Fibroblast of lung (primary cell): ENCODE data around the gene CEP152. TPM values are rescaled to one million over a fixed set of nuclear protein-coding genes. Genes with fewer than 3 reads are reported as not detected.
A peak's percentile ranks its signal among the peaks of the same experiment; 100 is the strongest.

Experiments used
- DNase-seq, 2 donors: peaks; one replicate each; pipeline versions ENCODE4 v3.0.0 to v3.0.0-alpha.2; 2010; ENCODE audit warnings: low read depth in 2 of 2
- H2AFZ ChIP-seq: 2 replicates; pipeline ENCODE4 v1.5.1; 2012; ENCODE audit warnings: low read length, control low read depth, inconsistent platforms
- H3K27ac ChIP-seq: 2 replicates; pipeline ENCODE4 v1.5.1; 2011; ENCODE audit warnings: low read length, control low read depth; ENCODE audit not compliant: insufficient read depth
- H3K27me3 ChIP-seq: 2 replicates; pipeline ENCODE4 v1.5.1; 2011; ENCODE audit warnings: mild to moderate bottlenecking, low read length; ENCODE audit not compliant: control insufficient read depth, insufficient read depth
- H3K36me3 ChIP-seq: 2 replicates; pipeline ENCODE4 v1.5.1; 2011; ENCODE audit warnings: low read length; ENCODE audit not compliant: control insufficient read depth, insufficient read depth
- H3K4me1 ChIP-seq: 2 replicates; pipeline ENCODE4 v1.5.1; 2011; ENCODE audit warnings: low read length; ENCODE audit not compliant: control insufficient read depth, insufficient read depth; ENCODE audit errors: extremely low read depth
- H3K4me2 ChIP-seq: 2 replicates; pipeline ENCODE4 v1.5.1; 2011; ENCODE audit warnings: low read length, control low read depth; ENCODE audit not compliant: insufficient read depth; ENCODE audit errors: extremely low read depth
- H3K4me3 ChIP-seq, 4 experiments: fragments of 200-600 bp in 1 of 4; sonication (generic) in 1 of 4; replicated peaks in 1 of 4; 2 replicates each; pipeline ENCODE4 v1.5.1; 2011 to 2016; ENCODE audit warnings: low read length in 4 of 4, low read depth in 3 of 4, mild to moderate bottlenecking in 3 of 4, control low read depth in 2 of 4, inconsistent platforms in 1 of 4, mixed read lengths in 1 of 4; ENCODE audit not compliant: insufficient read depth in 1 of 4; ENCODE audit errors: control extremely low read depth in 1 of 4
- H3K79me2 ChIP-seq: 2 replicates; pipeline ENCODE4 v1.5.1; 2012; ENCODE audit warnings: mild to moderate bottlenecking, low read length, inconsistent platforms; ENCODE audit not compliant: control insufficient read depth, insufficient read depth
- H3K9ac ChIP-seq: 2 replicates; pipeline ENCODE4 v1.5.1; 2011; ENCODE audit warnings: mild to moderate bottlenecking, low read length, control low read depth; ENCODE audit not compliant: insufficient read depth
- H3K9me3 ChIP-seq: 2 replicates; pipeline ENCODE4 v1.5.1; 2012; ENCODE audit warnings: low read depth, low read length; ENCODE audit not compliant: control insufficient read depth, insufficient read depth
- H4K20me1 ChIP-seq: 2 replicates; pipeline ENCODE4 v1.5.1; 2011; ENCODE audit warnings: low read length; ENCODE audit not compliant: control insufficient read depth, insufficient read depth; ENCODE audit errors: extremely low read depth
- EZH2 ChIP-seq: IDR thresholded peaks from 2 replicates; pipeline ENCODE4 v1.5.1; 2012; ENCODE audit warnings: low read length, control low read depth, mild to moderate bottlenecking; ENCODE audit errors: missing control alignments
- polyA plus RNA-seq, 2 donors: library from polyadenylated mRNA; depleted of rRNA in 1 of 2; stranded (reverse) in 1 of 2; unstranded in 1 of 2; fragments of >200 nt; gene quantifications; 2 replicates each; pipeline ENCODE4 v1.2.1, GENCODE V29; 2011 to 2012; ENCODE audit warnings: missing spikeins in 1 of 2
- total RNA-seq: library from RNA; depleted of rRNA; stranded (reverse); fragments of >200 nt; gene quantifications from 2 replicates; pipeline ENCODE4 v1.2.1, GENCODE V29; 2014
- TF ChIP-seq, protein P1 (sequence below), 2 donors: IDR thresholded peaks in 1 of 2; conservative IDR thresholded peaks in 1 of 2; 1 replicate in 1 of 2; 2 replicates in 1 of 2; pipeline ENCODE4 v1.5.1; 2011 to 2012; ENCODE audit warnings: low read length in 2 of 2, control low read depth in 1 of 2, inconsistent platforms in 1 of 2, low read depth in 1 of 2, mild to moderate bottlenecking in 1 of 2

Gene CEP152
- total and polyA plus RNA-seq, 2 donors (not counting 1 experiment from before 2014, with no cell fraction given) = 0.72 to 7.8 TPM

DNA sequence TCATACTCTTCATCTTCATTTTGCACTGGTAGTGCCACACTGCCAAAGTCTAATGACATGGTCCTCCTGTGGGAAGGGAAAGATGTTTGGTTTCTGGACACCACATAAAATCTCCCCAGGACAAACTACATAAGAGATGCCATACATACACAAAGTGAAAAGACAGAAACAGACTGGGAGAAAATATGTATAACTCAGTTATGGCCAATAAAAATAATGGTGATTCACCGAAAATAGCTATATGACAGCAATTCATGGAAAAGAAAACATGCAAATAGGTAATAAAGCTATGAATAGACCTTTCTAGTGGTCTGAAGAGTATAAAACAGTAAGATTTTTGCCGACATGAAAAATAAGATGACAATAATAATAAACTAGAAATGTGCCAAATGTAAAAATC lies 5.3 kb downstream of the CEP152 start:
- H3K79me2 ChIP-seq = peaks cover 41% of the 10 kb centered on the region
- DNase-seq = no peak
- H3K27me3 ChIP-seq = no peaks in the 10 kb centered on the region
- H3K36me3 ChIP-seq = no peaks in the 10 kb centered on the region
- H3K9ac ChIP-seq = no peak overlapping the region
- peaks cover 12% of the 10 kb centered on the region for H3K4me1 ChIP-seq
- TF ChIP-seq EZH2 = no peak
- TF ChIP-seq, protein P1, sequence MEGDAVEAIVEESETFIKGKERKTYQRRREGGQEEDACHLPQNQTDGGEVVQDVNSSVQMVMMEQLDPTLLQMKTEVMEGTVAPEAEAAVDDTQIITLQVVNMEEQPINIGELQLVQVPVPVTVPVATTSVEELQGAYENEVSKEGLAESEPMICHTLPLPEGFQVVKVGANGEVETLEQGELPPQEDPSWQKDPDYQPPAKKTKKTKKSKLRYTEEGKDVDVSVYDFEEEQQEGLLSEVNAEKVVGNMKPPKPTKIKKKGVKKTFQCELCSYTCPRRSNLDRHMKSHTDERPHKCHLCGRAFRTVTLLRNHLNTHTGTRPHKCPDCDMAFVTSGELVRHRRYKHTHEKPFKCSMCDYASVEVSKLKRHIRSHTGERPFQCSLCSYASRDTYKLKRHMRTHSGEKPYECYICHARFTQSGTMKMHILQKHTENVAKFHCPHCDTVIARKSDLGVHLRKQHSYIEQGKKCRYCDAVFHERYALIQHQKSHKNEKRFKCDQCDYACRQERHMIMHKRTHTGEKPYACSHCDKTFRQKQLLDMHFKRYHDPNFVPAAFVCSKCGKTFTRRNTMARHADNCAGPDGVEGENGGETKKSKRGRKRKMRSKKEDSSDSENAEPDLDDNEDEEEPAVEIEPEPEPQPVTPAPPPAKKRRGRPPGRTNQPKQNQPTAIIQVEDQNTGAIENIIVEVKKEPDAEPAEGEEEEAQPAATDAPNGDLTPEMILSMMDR (conservative IDR thresholded peaks at IDR 0.05 in 1 of 2, IDR thresholded peaks at IDR 0.05 in 1 of 2; ENCODE audit: low read depth in 1 of 2, low read length in 2 of 2) = no peak
- H3K4me2 ChIP-seq = peak overlapping the region; percentile 49
- no peaks in the 10 kb centered on the region for H3K9me3 ChIP-seq
- H2AFZ ChIP-seq = no peak overlapping the region
- no peaks in the 10 kb centered on the region for H4K20me1 ChIP-seq
- H3K4me3 ChIP-seq = no peak overlapping the region
- H3K27ac ChIP-seq = no peak overlapping the region

DNA sequence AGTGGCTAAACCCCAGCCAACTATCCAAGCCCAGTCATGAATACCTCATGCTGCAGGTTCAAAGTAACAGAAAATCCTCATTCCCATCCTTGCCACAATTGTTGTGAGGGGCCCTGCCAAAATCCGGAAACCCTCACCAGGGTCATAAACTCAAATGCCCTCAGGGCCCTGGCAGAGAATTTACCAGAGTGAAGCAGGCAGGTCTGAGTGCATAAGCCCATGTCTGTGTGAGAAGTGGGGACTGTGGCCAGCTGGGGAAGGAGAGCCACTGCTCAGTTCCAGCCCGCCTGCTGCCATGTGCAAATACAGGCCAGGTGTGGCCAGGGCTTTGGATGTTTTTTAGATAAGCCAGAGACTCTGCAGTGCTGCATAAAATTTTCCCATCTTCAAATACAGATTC lies 7.0 kb downstream of the CEP152 start:
- H3K27ac ChIP-seq = no peak overlapping the region
- H3K27me3 ChIP-seq = no peaks in the 10 kb centered on the region
- peaks cover 10% of the 10 kb centered on the region for H3K4me1 ChIP-seq
- no peak overlapping the region for H2AFZ ChIP-seq
- no peak for DNase-seq
- H3K9me3 ChIP-seq = no peaks in the 10 kb centered on the region
- TF ChIP-seq EZH2 = no peak
- TF ChIP-seq, protein P1 (conservative IDR thresholded peaks at IDR 0.05 in 1 of 2, IDR thresholded peaks at IDR 0.05 in 1 of 2; ENCODE audit: low read depth in 1 of 2, low read length in 2 of 2) = no peak
- no peak overlapping the region for H3K4me3 ChIP-seq
- H3K36me3 ChIP-seq = no peaks in the 10 kb centered on the region
- no peak overlapping the region for H3K9ac ChIP-seq
- H3K79me2 ChIP-seq = peaks cover 26% of the 10 kb centered on the region
- H4K20me1 ChIP-seq = no peaks in the 10 kb centered on the region
- H3K4me2 ChIP-seq = no peak overlapping the region

DNA sequence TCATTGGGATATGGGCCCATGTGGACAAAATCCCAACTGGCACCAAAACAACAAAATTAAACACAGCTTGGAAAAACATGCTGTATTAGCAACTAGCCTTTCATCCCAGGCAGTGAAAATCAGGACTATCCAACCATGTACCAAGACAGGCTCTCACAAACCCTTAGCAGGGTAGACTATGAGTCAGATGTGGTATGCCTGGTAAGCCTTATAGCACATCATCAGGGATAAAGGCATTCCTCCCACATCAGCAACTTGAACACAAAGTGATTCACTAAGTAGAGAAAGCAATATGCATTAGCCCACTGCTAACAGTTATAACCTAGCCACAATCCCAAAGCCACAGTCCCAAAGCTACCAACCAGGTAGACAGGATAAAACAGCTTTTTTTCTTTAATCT lies 8.0 kb downstream of the CEP152 start:
- TF ChIP-seq, protein P1 (conservative IDR thresholded peaks at IDR 0.05 in 1 of 2, IDR thresholded peaks at IDR 0.05 in 1 of 2; ENCODE audit: low read depth in 1 of 2, low read length in 2 of 2) = no peak
- no peak for TF ChIP-seq EZH2
- H3K4me2 ChIP-seq = no peak overlapping the region
- no peak overlapping the region for H3K9ac ChIP-seq
- H4K20me1 ChIP-seq = no peaks in the 10 kb centered on the region
- no peaks in the 10 kb centered on the region for H3K36me3 ChIP-seq
- H3K27ac ChIP-seq = peak overlapping the region; percentile 4
- no peaks in the 10 kb centered on the region for H3K9me3 ChIP-seq
- DNase-seq = peak; percentile 85 to 97
- peaks cover 10% of the 10 kb centered on the region for H3K4me1 ChIP-seq
- no peaks in the 10 kb centered on the region for H3K27me3 ChIP-seq
- peaks cover 25% of the 10 kb centered on the region for H3K79me2 ChIP-seq
- H3K4me3 ChIP-seq = no peak overlapping the region
- no peak overlapping the region for H2AFZ ChIP-seq
